Natural killer cell (primary cell): ENCODE measurements around the gene TMTC3. TPM values are rescaled to one million over a fixed set of nuclear protein-coding genes. Genes with fewer than 3 reads are reported as not detected.

ENCODE experiments used
- ATAC-seq, 3 donors: fragments of 150-1000 bp in 2 of 3; fragments of 200-7000 bp in 1 of 3; cut with Tn5 transposase; 1 replicate in 1 of 3; 2 replicates in 2 of 3; pipeline ENCODE4 v1.10.0; 2021; ENCODE audit warnings: mild to moderate bottlenecking in 2 of 3, moderate library complexity in 2 of 3
- DNase-seq, 2 donors: peaks; one replicate each; pipeline versions ENCODE4 v3.0.0 to v3.0.0-alpha.2; 2013 to 2021; ENCODE audit warnings: mixed read lengths in 1 of 2
- H3K27ac ChIP-seq: one replicate; pipeline ENCODE4 v1.5.1; 2013; ENCODE audit warnings: mild to moderate bottlenecking, low read length
- H3K27me3 ChIP-seq: one replicate; pipeline ENCODE4 v1.6.1; 2013; ENCODE audit warnings: low read length; ENCODE audit not compliant: control insufficient read depth, insufficient read depth
- H3K36me3 ChIP-seq: one replicate; pipeline ENCODE4 v1.6.1; 2013; ENCODE audit warnings: low read length; ENCODE audit not compliant: control insufficient read depth, insufficient read depth
- H3K4me1 ChIP-seq: one replicate; pipeline ENCODE4 v1.6.1; 2013; ENCODE audit warnings: low read length; ENCODE audit not compliant: control insufficient read depth, insufficient read depth
- H3K4me3 ChIP-seq: one replicate; pipeline ENCODE4 v1.5.1; 2013; ENCODE audit warnings: low read length
- H3K9me3 ChIP-seq: one replicate; pipeline ENCODE4 v1.6.1; 2013; ENCODE audit warnings: low read length; ENCODE audit not compliant: control insufficient read depth, insufficient read depth
- H3K27ac Mint-ChIP-seq, 2 donors: one replicate each; pipeline ENCODE4 v1.8.0; 2022; ENCODE audit warnings: mild to moderate bottlenecking in 2 of 2, mixed read lengths in 2 of 2, moderate library complexity in 1 of 2
- H3K27me3 Mint-ChIP-seq, 2 donors: one replicate each; pipeline ENCODE4 v1.8.0; 2022; ENCODE audit warnings: low read depth in 2 of 2, mixed read lengths in 2 of 2
- H3K36me3 Mint-ChIP-seq: one replicate; pipeline ENCODE4 v1.8.0; 2022; ENCODE audit warnings: mixed read lengths
- H3K4me1 Mint-ChIP-seq, 2 donors: one replicate each; pipeline ENCODE4 v1.8.0; 2022; ENCODE audit warnings: mixed read lengths in 2 of 2
- H3K4me3 Mint-ChIP-seq: one replicate; pipeline ENCODE4 v1.8.0; 2022; ENCODE audit warnings: mild to moderate bottlenecking, moderate library complexity, mixed read lengths
- H3K9me3 Mint-ChIP-seq, 2 donors: one replicate each; pipeline ENCODE4 v1.8.0; 2022; ENCODE audit warnings: mixed read lengths in 2 of 2
- WGBS: methylation state at CpG from one replicate; pipeline ENCODE4 v1.1.7; 2013; ENCODE audit warnings: missing lambda C conversion rate; ENCODE audit not compliant: insufficient coverage; 5-methylcytosine and 5-hydroxymethylcytosine counted together
- intact Hi-C: fragments of 100-400 bp; cut with micrococcal nuclease; formaldehyde crosslinking; loops from one replicate; pipeline ENCODE4 v1.14.2; 2022
- total RNA-seq, 4 donors: library from RNA; stranded (reverse); fragments of 120-200 nt in 1 of 4; gene quantifications; one replicate each; pipeline versions ENCODE4 v1.2.3 to v1.2.4, GENCODE V29; 2013 to 2022
- TF ChIP-seq, protein P1 (sequence below): fragments of 200-600 bp; IDR thresholded peaks from one replicate; pipeline ENCODE4 v1.8.0; 2022; ENCODE audit warnings: antibody characterized with exemption

Gene TMTC3
- total RNA-seq, 3 donors from 2014 or later (not counting 1 experiment from before 2014, with no cell fraction given), result 5.0 to 6.2 (median 5.3) TPM

DNA sequence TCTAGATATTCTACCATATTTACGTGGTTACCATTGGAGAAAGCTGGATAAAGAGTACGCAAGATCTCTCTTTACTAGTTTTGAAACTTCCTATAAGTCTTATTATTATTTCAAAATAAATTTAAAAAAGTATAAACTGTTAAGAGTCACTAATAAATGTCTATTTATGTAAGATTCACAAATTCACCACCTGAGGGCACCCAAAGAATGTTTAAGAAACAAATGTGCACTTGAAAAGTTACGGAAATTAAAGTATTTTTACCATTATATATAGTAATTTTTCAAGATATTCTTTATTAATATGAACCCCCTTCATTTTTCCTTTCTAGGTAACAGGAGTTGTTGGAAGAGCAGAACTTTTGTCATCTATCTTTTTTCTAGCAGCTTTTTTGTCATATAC lies 11.9 kb downstream of the TMTC3 start:
- ATAC-seq (no peak), DNase-seq (no peak)
- no peaks in the 10 kb centered on the region for H3K36me3 Mint-ChIP-seq
- Histone ChIP-seq H3K36me3 (peaks cover 2% of the 10 kb centered on the region), H3K27ac (no peak overlapping the region), H3K4me3 (no peak overlapping the region), H3K4me1 (no peaks in the 10 kb centered on the region), H3K9me3 (no peaks in the 10 kb centered on the region), H3K27me3 (no peaks in the 10 kb centered on the region)
- TF ChIP-seq, protein P1, sequence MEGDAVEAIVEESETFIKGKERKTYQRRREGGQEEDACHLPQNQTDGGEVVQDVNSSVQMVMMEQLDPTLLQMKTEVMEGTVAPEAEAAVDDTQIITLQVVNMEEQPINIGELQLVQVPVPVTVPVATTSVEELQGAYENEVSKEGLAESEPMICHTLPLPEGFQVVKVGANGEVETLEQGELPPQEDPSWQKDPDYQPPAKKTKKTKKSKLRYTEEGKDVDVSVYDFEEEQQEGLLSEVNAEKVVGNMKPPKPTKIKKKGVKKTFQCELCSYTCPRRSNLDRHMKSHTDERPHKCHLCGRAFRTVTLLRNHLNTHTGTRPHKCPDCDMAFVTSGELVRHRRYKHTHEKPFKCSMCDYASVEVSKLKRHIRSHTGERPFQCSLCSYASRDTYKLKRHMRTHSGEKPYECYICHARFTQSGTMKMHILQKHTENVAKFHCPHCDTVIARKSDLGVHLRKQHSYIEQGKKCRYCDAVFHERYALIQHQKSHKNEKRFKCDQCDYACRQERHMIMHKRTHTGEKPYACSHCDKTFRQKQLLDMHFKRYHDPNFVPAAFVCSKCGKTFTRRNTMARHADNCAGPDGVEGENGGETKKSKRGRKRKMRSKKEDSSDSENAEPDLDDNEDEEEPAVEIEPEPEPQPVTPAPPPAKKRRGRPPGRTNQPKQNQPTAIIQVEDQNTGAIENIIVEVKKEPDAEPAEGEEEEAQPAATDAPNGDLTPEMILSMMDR, result no peak
- peaks cover 0 to 5% of the 10 kb centered on the region in 2 donors for H3K4me1 Mint-ChIP-seq
- no peaks in the 10 kb centered on the region for H3K9me3 Mint-ChIP-seq
- H3K4me3 Mint-ChIP-seq, result no peak overlapping the region
- no peak overlapping the region for H3K27ac Mint-ChIP-seq
- no peaks in the 10 kb centered on the region for H3K27me3 Mint-ChIP-seq
- no CpG with 5 or more reads among the region's 3 CpGs for WGBS
- intact Hi-C loops, result no loop called here

DNA sequence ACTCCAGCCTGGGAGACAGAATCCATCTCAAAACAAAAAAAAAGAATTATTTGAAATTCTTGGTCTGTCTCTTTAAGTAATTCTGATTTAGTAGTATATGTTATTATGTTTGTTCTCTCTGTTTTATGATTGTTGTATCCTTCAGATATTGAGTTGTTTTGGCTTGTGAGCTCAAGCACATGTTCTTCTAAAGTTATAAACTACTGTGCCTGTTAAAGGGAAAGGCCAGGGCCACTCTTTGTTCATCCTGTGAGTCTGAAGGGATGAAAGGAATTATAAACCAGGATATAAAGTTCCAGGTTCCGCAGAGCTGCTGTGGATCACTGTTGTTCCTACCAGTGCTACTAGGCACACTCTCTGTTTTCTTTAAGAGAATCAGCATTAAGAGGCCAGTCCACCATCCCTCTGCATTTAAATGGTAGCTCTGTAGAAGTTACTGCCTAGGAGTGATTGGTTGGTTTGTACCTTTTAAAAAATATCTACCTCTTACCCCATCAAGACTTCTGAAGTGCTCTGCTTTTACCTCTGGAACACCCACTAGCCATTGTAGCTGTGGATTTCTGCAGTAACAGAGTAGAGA lies 14.1 kb downstream of the TMTC3 start:
- ATAC-seq (no peak), DNase-seq (no peak)
- no peak overlapping the region for H3K27ac ChIP-seq
- no peaks in the 10 kb centered on the region for H3K9me3 ChIP-seq
- Mint-ChIP-seq H3K36me3 (no peaks in the 10 kb centered on the region), H3K4me1 (peaks cover 0 to 5% of the 10 kb centered on the region in 2 donors), H3K27me3 (no peaks in the 10 kb centered on the region), H3K27ac (no peak overlapping the region), H3K4me3 (no peak overlapping the region), H3K9me3 (no peaks in the 10 kb centered on the region)
- no peak overlapping the region for H3K4me3 ChIP-seq
- H3K27me3 ChIP-seq, result no peaks in the 10 kb centered on the region
- no peaks in the 10 kb centered on the region for H3K4me1 ChIP-seq
- intact Hi-C loops, result no loop called here
- WGBS, result 100% methylated on average over 1 of the region's 1 CpG
- H3K36me3 ChIP-seq, result peaks cover 4% of the 10 kb centered on the region
- TF ChIP-seq, protein P1, result no peak

DNA sequence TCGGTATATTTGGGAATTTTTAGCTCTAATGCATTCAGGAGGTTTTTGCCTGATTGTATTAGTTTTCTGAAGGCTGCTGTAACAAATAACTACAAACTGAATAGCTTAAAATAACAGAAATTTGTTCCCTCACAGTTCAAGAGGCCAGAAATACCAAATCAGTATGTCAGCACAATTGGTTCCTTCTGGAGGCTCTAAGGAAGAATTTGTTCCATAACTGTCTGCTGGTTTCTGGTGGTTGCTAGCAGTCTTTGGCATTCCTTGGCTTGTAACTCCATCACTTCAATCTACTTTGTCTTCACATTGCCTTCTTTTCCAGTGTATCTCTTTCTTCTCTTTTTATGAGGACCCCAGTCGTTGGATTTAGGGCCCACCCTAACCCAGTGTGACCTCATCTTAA lies 21.3 kb downstream of the TMTC3 start:
- TF ChIP-seq, protein P1, result no peak
- DNase-seq, result no peak

DNA sequence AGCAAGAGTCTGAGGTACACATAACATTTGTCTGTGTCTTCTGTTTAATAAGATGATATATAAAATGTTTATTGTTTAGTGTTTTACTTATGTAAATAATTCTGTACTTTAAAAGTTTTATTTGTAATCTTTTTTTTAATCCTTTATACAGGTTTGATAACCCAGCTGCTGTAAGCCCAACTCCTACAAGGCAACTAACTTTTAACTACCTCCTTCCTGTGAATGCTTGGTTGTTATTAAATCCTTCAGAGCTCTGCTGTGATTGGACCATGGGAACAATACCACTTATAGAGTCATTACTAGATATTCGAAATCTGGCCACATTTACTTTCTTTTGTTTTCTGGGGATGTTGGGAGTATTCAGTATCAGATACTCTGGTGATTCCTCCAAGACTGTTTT lies 24.1 kb downstream of the TMTC3 start:
- intact Hi-C loops, result no loop called here
- H3K4me3 Mint-ChIP-seq, result no peak overlapping the region

More for the DNA sequence above, 21.3 kb downstream of the TMTC3 start:
- Histone ChIP-seq H3K4me1 (no peaks in the 10 kb centered on the region), H3K27me3 (no peaks in the 10 kb centered on the region), H3K4me3 (no peak overlapping the region), H3K36me3 (peaks cover 38% of the 10 kb centered on the region), H3K27ac (no peak overlapping the region), H3K9me3 (no peaks in the 10 kb centered on the region)
- intact Hi-C loops, result no loop called here
- Mint-ChIP-seq H3K27me3 (no peaks in the 10 kb centered on the region), H3K4me1 (peaks cover 0 to 6% of the 10 kb centered on the region in 2 donors), H3K27ac (no peak overlapping the region), H3K4me3 (no peak overlapping the region), H3K9me3 (no peaks in the 10 kb centered on the region), H3K36me3 (peaks cover 9% of the 10 kb centered on the region)
- WGBS, result 100% methylated on average over 2 of the region's 2 CpGs
- ATAC-seq, result no peak

More for the DNA sequence above, 24.1 kb downstream of the TMTC3 start:
- Histone ChIP-seq H3K36me3 (peaks cover 36% of the 10 kb centered on the region), H3K4me3 (no peak overlapping the region), H3K4me1 (no peaks in the 10 kb centered on the region), H3K9me3 (no peaks in the 10 kb centered on the region), H3K27ac (no peak overlapping the region), H3K27me3 (no peaks in the 10 kb centered on the region)
- TF ChIP-seq, protein P1, result no peak
- ATAC-seq (no peak), DNase-seq (no peak)
- Mint-ChIP-seq H3K4me1 (peaks cover 0 to 6% of the 10 kb centered on the region in 2 donors), H3K36me3 (peaks cover 9% of the 10 kb centered on the region), H3K27ac (no peak overlapping the region), H3K27me3 (no peaks in the 10 kb centered on the region), H3K9me3 (no peaks in the 10 kb centered on the region)
- no CpG with 5 or more reads among the region's 1 CpG for WGBS
